Peyer's patch (tissue), 4 donors: ENCODE measurements around the gene WWOX.

Experiments
- POLR2A ChIP-seq, 2 donors: fragments of 450-650 bp; IDR thresholded peaks; one replicate each; pipeline ENCODE4 v1.5.1; 2017; ENCODE audit warnings: antibody characterized with exemption in 2 of 2, mild to moderate bottlenecking in 2 of 2, moderate library complexity in 2 of 2
- TF ChIP-seq, protein P1 (sequence below), 6 experiments: fragments of 450-650 bp in 4 of 6; fragments of 200-600 bp in 2 of 6; sonication (generic) in 1 of 6; IDR thresholded peaks; one replicate each; pipeline ENCODE4 v1.5.1; 2017 to 2019; ENCODE audit warnings: antibody characterized with exemption in 6 of 6, mild to moderate bottlenecking in 3 of 6, moderate library complexity in 1 of 6

DNA sequence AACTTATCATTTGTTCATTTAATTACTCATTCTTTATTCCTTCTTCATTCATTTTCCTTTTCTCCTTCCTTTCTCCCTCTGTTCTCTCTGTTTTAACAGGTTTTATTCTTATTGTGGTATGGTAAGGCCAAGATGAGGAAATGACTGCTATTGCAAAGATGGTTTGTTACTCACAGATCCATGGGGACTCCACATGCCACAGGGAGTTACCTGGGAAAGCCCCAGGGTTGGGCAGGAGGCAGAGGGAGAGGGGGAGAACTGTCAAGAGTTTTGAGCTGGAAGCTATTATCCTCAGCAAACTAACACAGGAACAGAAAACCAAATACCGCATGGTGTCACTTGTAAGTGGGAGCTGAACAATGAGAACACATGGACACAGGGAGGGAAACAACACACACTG, 453.3 kb downstream of the WWOX start:
- no peak for TF ChIP-seq POLR2A (IDR thresholded peaks at IDR 0.05)
- TF ChIP-seq, protein P1, sequence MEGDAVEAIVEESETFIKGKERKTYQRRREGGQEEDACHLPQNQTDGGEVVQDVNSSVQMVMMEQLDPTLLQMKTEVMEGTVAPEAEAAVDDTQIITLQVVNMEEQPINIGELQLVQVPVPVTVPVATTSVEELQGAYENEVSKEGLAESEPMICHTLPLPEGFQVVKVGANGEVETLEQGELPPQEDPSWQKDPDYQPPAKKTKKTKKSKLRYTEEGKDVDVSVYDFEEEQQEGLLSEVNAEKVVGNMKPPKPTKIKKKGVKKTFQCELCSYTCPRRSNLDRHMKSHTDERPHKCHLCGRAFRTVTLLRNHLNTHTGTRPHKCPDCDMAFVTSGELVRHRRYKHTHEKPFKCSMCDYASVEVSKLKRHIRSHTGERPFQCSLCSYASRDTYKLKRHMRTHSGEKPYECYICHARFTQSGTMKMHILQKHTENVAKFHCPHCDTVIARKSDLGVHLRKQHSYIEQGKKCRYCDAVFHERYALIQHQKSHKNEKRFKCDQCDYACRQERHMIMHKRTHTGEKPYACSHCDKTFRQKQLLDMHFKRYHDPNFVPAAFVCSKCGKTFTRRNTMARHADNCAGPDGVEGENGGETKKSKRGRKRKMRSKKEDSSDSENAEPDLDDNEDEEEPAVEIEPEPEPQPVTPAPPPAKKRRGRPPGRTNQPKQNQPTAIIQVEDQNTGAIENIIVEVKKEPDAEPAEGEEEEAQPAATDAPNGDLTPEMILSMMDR (IDR thresholded peaks at IDR 0.05) = no peak
